Liver (tissue), 9 donors: Measurements from ENCODE around the gene IMPA2. TPM values are rescaled to one million over a fixed set of nuclear protein-coding genes. Genes with fewer than 3 reads are reported as not detected.
"Not testable (repeated sequence)": the region's sequence is repeated elsewhere in the genome, so short reads cannot be mapped to it uniquely, and the experiment has no call there.

Experiments
- DNase-seq: peaks from one replicate; pipeline ENCODE4 v3.0.0-alpha.2; 2017; ENCODE audit warnings: low spot score
- H3K27ac ChIP-seq, 2 donors: one replicate each; pipeline ENCODE4 v1.7.0; 2013; ENCODE audit warnings: inconsistent platforms in 2 of 2, low read length in 2 of 2, control low read depth in 1 of 2, low read depth in 1 of 2, mild to moderate bottlenecking in 1 of 2
- H3K27me3 ChIP-seq, 4 donors: one replicate each; pipeline versions ENCODE4 v1.6.1 to v1.7.0; 2013; ENCODE audit warnings: low read length in 3 of 4, inconsistent platforms in 1 of 4, mild to moderate bottlenecking in 1 of 4, moderate library complexity in 1 of 4; ENCODE audit not compliant: control insufficient read depth in 4 of 4, insufficient read depth in 4 of 4
- H3K36me3 ChIP-seq, 4 donors: one replicate each; pipeline versions ENCODE4 v1.6.1 to v1.7.0; 2013; ENCODE audit warnings: low read length in 3 of 4, mild to moderate bottlenecking in 3 of 4, low read depth in 1 of 4, moderate library complexity in 1 of 4; ENCODE audit not compliant: control insufficient read depth in 4 of 4, insufficient read depth in 3 of 4
- H3K4me1 ChIP-seq, 4 donors: one replicate each; pipeline versions ENCODE4 v1.6.1 to v1.7.0; 2013; ENCODE audit warnings: low read length in 3 of 4, mild to moderate bottlenecking in 3 of 4, moderate library complexity in 1 of 4; ENCODE audit not compliant: control insufficient read depth in 4 of 4, insufficient read depth in 4 of 4
- H3K4me3 ChIP-seq, 3 donors: one replicate each; pipeline versions ENCODE4 v1.6.1 to v1.7.0; 2013; ENCODE audit warnings: low read length in 3 of 3, control low read depth in 1 of 3, low read depth in 1 of 3, mild to moderate bottlenecking in 1 of 3
- H3K9ac ChIP-seq, 2 donors: one replicate each; pipeline ENCODE4 v1.7.0; 2013; ENCODE audit warnings: low read length in 2 of 2, mild to moderate bottlenecking in 2 of 2, moderate library complexity in 2 of 2, control low read depth in 1 of 2, low read depth in 1 of 2
- H3K9me3 ChIP-seq, 4 donors: one replicate each; pipeline versions ENCODE4 v1.6.1 to v1.7.0; 2013; ENCODE audit warnings: low read length in 3 of 4; ENCODE audit not compliant: control insufficient read depth in 4 of 4
- ATF3 ChIP-seq: IDR thresholded peaks from 2 replicates; pipeline ENCODE4 v1.6.1; 2016; ENCODE audit warnings: antibody characterized with exemption
- EGR1 ChIP-seq, 2 donors: IDR thresholded peaks; 2 replicates each; pipeline ENCODE4 v1.6.1; 2016 to 2018; ENCODE audit warnings: antibody characterized with exemption in 2 of 2, low read depth in 2 of 2
- FOXA1 ChIP-seq: IDR thresholded peaks from 2 replicates; pipeline ENCODE4 v1.6.1; 2016; ENCODE audit warnings: antibody characterized with exemption
- FOXA2 ChIP-seq: IDR thresholded peaks from 2 replicates; pipeline ENCODE4 v1.6.1; 2016; ENCODE audit warnings: antibody characterized with exemption
- GABPA ChIP-seq, 2 donors: IDR thresholded peaks in 1 of 2; conservative IDR thresholded peaks in 1 of 2; 2 replicates each; pipeline ENCODE4 v1.6.1; 2016; ENCODE audit warnings: antibody characterized with exemption in 2 of 2, mild to moderate bottlenecking in 1 of 2, moderate library complexity in 1 of 2
- HNF4A ChIP-seq, 2 donors: conservative IDR thresholded peaks; 2 replicates each; pipeline ENCODE4 v1.6.1; 2016; ENCODE audit warnings: antibody characterized with exemption in 2 of 2, mild to moderate bottlenecking in 2 of 2
- HNF4G ChIP-seq: IDR thresholded peaks from 2 replicates; pipeline ENCODE4 v1.6.1; 2016; ENCODE audit warnings: antibody characterized with exemption
- JUND ChIP-seq, 2 donors: IDR thresholded peaks; 2 replicates each; pipeline ENCODE4 v1.6.1; 2016; ENCODE audit warnings: antibody characterized with exemption in 2 of 2
- NR2F2 ChIP-seq: IDR thresholded peaks from 2 replicates; pipeline ENCODE4 v1.6.1; 2016; ENCODE audit warnings: antibody characterized with exemption
- RAD21 ChIP-seq, 2 donors: IDR thresholded peaks; 2 replicates each; pipeline ENCODE4 v1.6.1; 2016; ENCODE audit warnings: antibody characterized with exemption in 2 of 2, mild to moderate bottlenecking in 2 of 2
- RXRA ChIP-seq, 2 donors: IDR thresholded peaks; 2 replicates each; pipeline ENCODE4 v1.6.1; 2017 to 2018; ENCODE audit warnings: antibody characterized with exemption in 2 of 2, mild to moderate bottlenecking in 1 of 2
- SP1 ChIP-seq: IDR thresholded peaks from 2 replicates; pipeline ENCODE4 v1.6.1; 2018; ENCODE audit warnings: antibody characterized with exemption, mild to moderate bottlenecking
- TAF1 ChIP-seq: conservative IDR thresholded peaks from 2 replicates; pipeline ENCODE4 v1.6.1; 2016; ENCODE audit warnings: antibody characterized with exemption, mild to moderate bottlenecking
- YY1 ChIP-seq: IDR thresholded peaks from 2 replicates; pipeline ENCODE4 v1.6.1; 2016; ENCODE audit warnings: antibody characterized with exemption, mild to moderate bottlenecking
- ZBTB33 ChIP-seq: IDR thresholded peaks from 2 replicates; pipeline ENCODE4 v1.6.1; 2016; ENCODE audit warnings: antibody characterized with exemption
- WGBS: extraction: QIAGEN DNeasy Blood & Tissue Kit; methylation state at CpG from one replicate; pipeline ENCODE4 v1.1.7; 2013; 5-methylcytosine and 5-hydroxymethylcytosine counted together
- polyA plus RNA-seq, 2 donors: library from polyadenylated mRNA; stranded (reverse) in 1 of 2; unstranded in 1 of 2; fragments of 200-250 nt in 1 of 2; fragments of >200 nt in 1 of 2; fragmentation: Nextera tagmentation in 1 of 2; extraction: Ambion mirVana in 1 of 2; gene quantifications; one replicate each; pipeline versions ENCODE4 v1.2.1 to v1.2.3, GENCODE V29; 2013 to 2015
- total RNA-seq, 2 donors: library from RNA; depleted of rRNA; stranded (reverse); fragments of >200 nt; gene quantifications; one replicate each; pipeline ENCODE4 v1.2.3, GENCODE V29; 2014
- TF ChIP-seq, protein P1 (sequence below): IDR thresholded peaks from 2 replicates; pipeline ENCODE4 v1.6.1; 2016; ENCODE audit warnings: antibody characterized with exemption
- TF ChIP-seq, protein P2 (sequence below): IDR thresholded peaks from 2 replicates; pipeline ENCODE4 v1.6.1; 2016; ENCODE audit warnings: antibody characterized with exemption, mild to moderate bottlenecking
- TF ChIP-seq, protein P3 (sequence below): fragments of 150-350 bp; IDR thresholded peaks from 2 replicates; pipeline ENCODE4 v1.5.1; 2017; ENCODE audit warnings: improper control_type of control experiment, low read depth, low read length; ENCODE audit not compliant: missing input control
- donor health status: healthy.
- donor health status: healthy.
- donor health status: healthy.
- donor health status: healthy.
- donor health status: healthy.

Gene IMPA2
- total and polyA plus RNA-seq, 4 donors, result 27.5 to 55.8 (median 48.2) TPM

GRCh38 chr18:12067671-12068070 is 86.4 kb downstream of the IMPA2 start:
- DNase-seq, result no peak
- no peak for TF ChIP-seq JUND (IDR thresholded peaks at IDR 0.05)
- TF ChIP-seq, protein P1, sequence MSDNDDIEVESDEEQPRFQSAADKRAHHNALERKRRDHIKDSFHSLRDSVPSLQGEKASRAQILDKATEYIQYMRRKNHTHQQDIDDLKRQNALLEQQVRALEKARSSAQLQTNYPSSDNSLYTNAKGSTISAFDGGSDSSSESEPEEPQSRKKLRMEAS, result no peak
- TF ChIP-seq HNF4G, result no peak
- TF ChIP-seq ATF3, result no peak
- no peak for TF ChIP-seq EGR1 (IDR thresholded peaks at IDR 0.05; ENCODE audit: low read depth in 2 of 2)
- TF ChIP-seq, protein P2, sequence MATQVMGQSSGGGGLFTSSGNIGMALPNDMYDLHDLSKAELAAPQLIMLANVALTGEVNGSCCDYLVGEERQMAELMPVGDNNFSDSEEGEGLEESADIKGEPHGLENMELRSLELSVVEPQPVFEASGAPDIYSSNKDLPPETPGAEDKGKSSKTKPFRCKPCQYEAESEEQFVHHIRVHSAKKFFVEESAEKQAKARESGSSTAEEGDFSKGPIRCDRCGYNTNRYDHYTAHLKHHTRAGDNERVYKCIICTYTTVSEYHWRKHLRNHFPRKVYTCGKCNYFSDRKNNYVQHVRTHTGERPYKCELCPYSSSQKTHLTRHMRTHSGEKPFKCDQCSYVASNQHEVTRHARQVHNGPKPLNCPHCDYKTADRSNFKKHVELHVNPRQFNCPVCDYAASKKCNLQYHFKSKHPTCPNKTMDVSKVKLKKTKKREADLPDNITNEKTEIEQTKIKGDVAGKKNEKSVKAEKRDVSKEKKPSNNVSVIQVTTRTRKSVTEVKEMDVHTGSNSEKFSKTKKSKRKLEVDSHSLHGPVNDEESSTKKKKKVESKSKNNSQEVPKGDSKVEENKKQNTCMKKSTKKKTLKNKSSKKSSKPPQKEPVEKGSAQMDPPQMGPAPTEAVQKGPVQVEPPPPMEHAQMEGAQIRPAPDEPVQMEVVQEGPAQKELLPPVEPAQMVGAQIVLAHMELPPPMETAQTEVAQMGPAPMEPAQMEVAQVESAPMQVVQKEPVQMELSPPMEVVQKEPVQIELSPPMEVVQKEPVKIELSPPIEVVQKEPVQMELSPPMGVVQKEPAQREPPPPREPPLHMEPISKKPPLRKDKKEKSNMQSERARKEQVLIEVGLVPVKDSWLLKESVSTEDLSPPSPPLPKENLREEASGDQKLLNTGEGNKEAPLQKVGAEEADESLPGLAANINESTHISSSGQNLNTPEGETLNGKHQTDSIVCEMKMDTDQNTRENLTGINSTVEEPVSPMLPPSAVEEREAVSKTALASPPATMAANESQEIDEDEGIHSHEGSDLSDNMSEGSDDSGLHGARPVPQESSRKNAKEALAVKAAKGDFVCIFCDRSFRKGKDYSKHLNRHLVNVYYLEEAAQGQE, result no peak
- no peak for TF ChIP-seq RXRA (IDR thresholded peaks at IDR 0.05)
- TF ChIP-seq SP1, result no peak
- TF ChIP-seq NR2F2, result no peak
- no peak for TF ChIP-seq RAD21 (IDR thresholded peaks at IDR 0.05)
- TF ChIP-seq GABPA (IDR thresholded peaks at IDR 0.05 in 1 of 2, conservative IDR thresholded peaks at IDR 0.05 in 1 of 2), result no peak
- TF ChIP-seq HNF4A (conservative IDR thresholded peaks at IDR 0.05), result no peak
- no peak for TF ChIP-seq FOXA1
- TF ChIP-seq TAF1, result no peak
- TF ChIP-seq FOXA2, result no peak
- TF ChIP-seq, protein P3, sequence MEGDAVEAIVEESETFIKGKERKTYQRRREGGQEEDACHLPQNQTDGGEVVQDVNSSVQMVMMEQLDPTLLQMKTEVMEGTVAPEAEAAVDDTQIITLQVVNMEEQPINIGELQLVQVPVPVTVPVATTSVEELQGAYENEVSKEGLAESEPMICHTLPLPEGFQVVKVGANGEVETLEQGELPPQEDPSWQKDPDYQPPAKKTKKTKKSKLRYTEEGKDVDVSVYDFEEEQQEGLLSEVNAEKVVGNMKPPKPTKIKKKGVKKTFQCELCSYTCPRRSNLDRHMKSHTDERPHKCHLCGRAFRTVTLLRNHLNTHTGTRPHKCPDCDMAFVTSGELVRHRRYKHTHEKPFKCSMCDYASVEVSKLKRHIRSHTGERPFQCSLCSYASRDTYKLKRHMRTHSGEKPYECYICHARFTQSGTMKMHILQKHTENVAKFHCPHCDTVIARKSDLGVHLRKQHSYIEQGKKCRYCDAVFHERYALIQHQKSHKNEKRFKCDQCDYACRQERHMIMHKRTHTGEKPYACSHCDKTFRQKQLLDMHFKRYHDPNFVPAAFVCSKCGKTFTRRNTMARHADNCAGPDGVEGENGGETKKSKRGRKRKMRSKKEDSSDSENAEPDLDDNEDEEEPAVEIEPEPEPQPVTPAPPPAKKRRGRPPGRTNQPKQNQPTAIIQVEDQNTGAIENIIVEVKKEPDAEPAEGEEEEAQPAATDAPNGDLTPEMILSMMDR, result no peak
- TF ChIP-seq YY1, result no peak
- TF ChIP-seq ZBTB33, result no peak
- no peaks in the 10 kb centered on the region for H3K9me3 ChIP-seq
- H3K4me3 ChIP-seq, result no peak overlapping the region
- H3K36me3 ChIP-seq, result no peaks in the 10 kb centered on the region
- WGBS, result 97% methylated on average over 26 of the region's 26 CpGs
- no peaks in the 10 kb centered on the region for H3K27me3 ChIP-seq
- H3K9ac ChIP-seq, result no peak overlapping the region
- H3K4me1 ChIP-seq, result no peaks in the 10 kb centered on the region
- no peak overlapping the region for H3K27ac ChIP-seq

GRCh38 chr18:12068316-12068949 is 87.1 kb downstream of the IMPA2 start:
- H3K4me3 ChIP-seq, H3K36me3 ChIP-seq, H3K27ac ChIP-seq, H3K9me3 ChIP-seq, DNase-seq, H3K9ac ChIP-seq, H3K4me1 ChIP-seq, H3K27me3 ChIP-seq: not testable (repeated sequence)
- WGBS, result 78% methylated on average over 44 of the region's 44 CpGs
